Stomach (tissue), 9 donors: ENCODE measurements around the gene PSKH1. TPM values are rescaled to one million over a fixed set of nuclear protein-coding genes. Genes with fewer than 3 reads are reported as not detected.

Source experiments
- DNase-seq, 2 donors: peaks; one replicate each; pipeline versions ENCODE4 v3.0.0 to v3.0.0-alpha.2; 2013 to 2019
- H3K27ac ChIP-seq, 5 donors: fragments of 200-600 bp in 4 of 5; sonication (generic) in 4 of 5; one replicate each; pipeline ENCODE4 v1.5.1; 2013 to 2019; ENCODE audit warnings: mild to moderate bottlenecking in 1 of 5, moderate library complexity in 1 of 5
- H3K27me3 ChIP-seq, 3 donors: fragments of 200-600 bp; sonication (generic); one replicate each; pipeline ENCODE4 v1.5.1; 2017 to 2019; ENCODE audit warnings: mixed run types in 1 of 3
- H3K36me3 ChIP-seq, 4 donors: fragments of 200-600 bp; sonication (generic); 1 replicate in 3 of 4; 2 replicates in 1 of 4; pipeline ENCODE4 v1.5.1; 2016 to 2019
- H3K4me1 ChIP-seq, 4 donors: fragments of 200-600 bp; sonication (generic); one replicate each; pipeline ENCODE4 v1.5.1; 2016 to 2019
- H3K4me3 ChIP-seq, 4 donors: fragments of 200-600 bp; sonication (generic) in 3 of 4; one replicate each; pipeline ENCODE4 v1.5.1; 2016 to 2019; ENCODE audit warnings: mild to moderate bottlenecking in 1 of 4
- H3K9me3 ChIP-seq, 4 donors: fragments of 200-600 bp; sonication (generic); one replicate each; pipeline ENCODE4 v1.5.1; 2016 to 2019
- CTCF ChIP-seq, 7 experiments: fragments of 450-650 bp in 4 of 7; fragments of 200-600 bp in 3 of 7; sonication (generic) in 3 of 7; IDR thresholded peaks; one replicate each; pipeline ENCODE4 v1.5.1; 2016 to 2019; ENCODE audit warnings: antibody characterized with exemption in 7 of 7, control low read depth in 2 of 7, mild to moderate bottlenecking in 1 of 7
- EP300 ChIP-seq: sonication (generic); formaldehyde crosslinking; IDR thresholded peaks from one replicate; pipeline ENCODE4 v1.6.1; 2017; ENCODE audit warnings: antibody characterized with exemption
- POLR2A ChIP-seq, 4 donors: fragments of 450-650 bp; IDR thresholded peaks; one replicate each; pipeline ENCODE4 v1.6.1; 2016; ENCODE audit warnings: antibody characterized with exemption in 4 of 4, control low read depth in 2 of 4, mild to moderate bottlenecking in 1 of 4, moderate library complexity in 1 of 4
- POLR2AphosphoS5 ChIP-seq, 3 donors: sonication (generic); formaldehyde crosslinking; IDR thresholded peaks; one replicate each; pipeline ENCODE4 v1.6.1; 2016; ENCODE audit warnings: antibody characterized with exemption in 3 of 3
- WGBS, 5 donors: extraction: QIAGEN DNeasy Blood & Tissue Kit in 3 of 5; methylation state at CpG; one replicate each; pipeline versions ENCODE4 v1.1.5 to v1.1.7; 2013 to 2018; 5-methylcytosine and 5-hydroxymethylcytosine counted together
- intact Hi-C: fragments of 100-400 bp; cut with DNase I; formaldehyde crosslinking; loops from one replicate; pipeline ENCODE4 v1.15.1; 2023; ENCODE audit warnings: low total_unique reads
- polyA plus RNA-seq, 3 donors: library from polyadenylated mRNA; stranded (reverse); fragments of 200-250 nt; gene quantifications; one replicate each; pipeline ENCODE4 v1.2.3, GENCODE V29; 2013
- total RNA-seq, 5 donors: library from RNA; depleted of rRNA; stranded (reverse); fragments of >200 nt; gene quantifications; one replicate each; pipeline versions ENCODE4 v1.1.0 to v1.2.3, GENCODE V29; 2014 to 2016
- donor health status: healthy with polysubstance abuse.
- donor health status: Bipolar disorder and iron deficiency.
- donor health status: healthy.

PSKH1 gene
- total and polyA plus RNA-seq, 8 donors = 10.2 to 93.7 (median 22.4) TPM

- Histone ChIP-seq H3K4me3 (no peak overlapping the region), H3K4me1 (peaks cover 16 to 39% (median 28%) of the 10 kb centered on the region in 4 donors), H3K27ac (no peak overlapping the region), H3K27me3 (no peaks in the 10 kb centered on the region), H3K36me3 (peaks cover 71 to 76% (median 74%) of the 10 kb centered on the region in 4 donors), H3K9me3 (no peaks in the 10 kb centered on the region)
- 89 to 95% (median 92%) methylated on average over 4 to 6 of the region's 6 CpGs for WGBS, 5 donors
- no peak for DNase-seq
- intact Hi-C loops = no loop called here
- TF ChIP-seq POLR2AphosphoS5 (IDR thresholded peaks at IDR 0.05) (no peak), POLR2A (IDR thresholded peaks at IDR 0.05) (no peak), CTCF (IDR thresholded peaks at IDR 0.05) (no peak), EP300 (no peak)
Measured at GRCh38 chr16:67878232-67878631, 14.8 kb upstream of the PSKH1 start.

- DNase-seq = no peak
- Histone ChIP-seq H3K4me3 (no peak overlapping the region), H3K27me3 (no peaks in the 10 kb centered on the region), H3K36me3 (peaks cover 77 to 82% (median 80%) of the 10 kb centered on the region in 4 donors), H3K9me3 (no peaks in the 10 kb centered on the region), H3K4me1 (peaks cover 13 to 42% (median 23%) of the 10 kb centered on the region in 4 donors), H3K27ac (no peak overlapping the region)
- TF ChIP-seq EP300 = no peak
- intact Hi-C loops = no loop called here
- WGBS, 5 donors = 92 to 98% (median 96%) methylated on average over 2 to 9 of the region's 9 CpGs
Measured at GRCh38 chr16:67878846-67879245, 14.2 kb upstream of the PSKH1 start.

GRCh38 chr16:67879462-67879861, 13.6 kb upstream of the PSKH1 start:
- Histone ChIP-seq H3K36me3 (peaks cover 83 to 88% (median 87%) of the 10 kb centered on the region in 4 donors), H3K4me3 (no peak overlapping the region)

GRCh38 chr16:67879936-67880335, 13.1 kb upstream of the PSKH1 start:
- TF ChIP-seq POLR2AphosphoS5 (IDR thresholded peaks at IDR 0.05) (no peak), EP300 (no peak), POLR2A (IDR thresholded peaks at IDR 0.05) (no peak), CTCF (IDR thresholded peaks at IDR 0.05) (no peak)
- H3K36me3 ChIP-seq = peaks cover 83 to 93% (median 91%) of the 10 kb centered on the region in 4 donors
- no peaks in the 10 kb centered on the region for H3K9me3 ChIP-seq
- H3K4me3 ChIP-seq = no peak overlapping the region
- WGBS, 5 donors = 85 to 96% (median 89%) methylated on average over 3 to 5 of the region's 5 CpGs
- peaks cover 13 to 42% (median 23%) of the 10 kb centered on the region in 4 donors for H3K4me1 ChIP-seq
- no peak for DNase-seq
- H3K27ac ChIP-seq = no peak overlapping the region
- no peaks in the 10 kb centered on the region for H3K27me3 ChIP-seq
- intact Hi-C loops = loop anchor here (5.0 kb wide), 2 partner anchors 47 to 162 kb away; no protein-coding TSS in a partner anchor

More at GRCh38 chr16:67879462-67879861, 13.6 kb upstream of the PSKH1 start:
- TF ChIP-seq EP300 (no peak), POLR2AphosphoS5 (IDR thresholded peaks at IDR 0.05) (no peak), CTCF (IDR thresholded peaks at IDR 0.05) (no peak), POLR2A (IDR thresholded peaks at IDR 0.05) (no peak)
- Histone ChIP-seq H3K4me1 (peaks cover 13 to 42% (median 23%) of the 10 kb centered on the region in 4 donors), H3K27me3 (no peaks in the 10 kb centered on the region), H3K27ac (no peak overlapping the region), H3K9me3 (no peaks in the 10 kb centered on the region)
- WGBS, 5 donors = 93 to 97% (median 95%) methylated on average over 9 to 12 of the region's 12 CpGs
- DNase-seq = no peak
- intact Hi-C loops = no loop called here

GRCh38 chr16:67880584-67880983, 12.5 kb upstream of the PSKH1 start:
- H3K27me3 ChIP-seq = no peaks in the 10 kb centered on the region
- no peak overlapping the region for H3K4me3 ChIP-seq
- H3K9me3 ChIP-seq = no peaks in the 10 kb centered on the region
- intact Hi-C loops = loop anchor here (5.0 kb wide), 2 partner anchors 47 to 162 kb away; no protein-coding TSS in a partner anchor
- WGBS, 5 donors = 93 to 96% (median 94%) methylated on average over 10 to 13 of the region's 13 CpGs
- TF ChIP-seq POLR2AphosphoS5 (IDR thresholded peaks at IDR 0.05) = no peak
- TF ChIP-seq POLR2A (IDR thresholded peaks at IDR 0.05) = no peak
- H3K4me1 ChIP-seq = peaks cover 12 to 38% (median 20%) of the 10 kb centered on the region in 4 donors
- DNase-seq = no peak
- peaks cover 83 to 99% (median 96%) of the 10 kb centered on the region in 4 donors for H3K36me3 ChIP-seq
- no peak overlapping the region for H3K27ac ChIP-seq
